8988T (cell line): ENCODE results near the gene RSPH10B2.
"Not testable (repeated sequence)": the region's sequence is repeated elsewhere in the genome, so short reads cannot be mapped to it uniquely, and the experiment has no call there.

ENCODE experiments used
- DNase-seq: peaks from one replicate; pipeline ENCODE4 v3.0.0; 2011

Gene RSPH10B2

DNA sequence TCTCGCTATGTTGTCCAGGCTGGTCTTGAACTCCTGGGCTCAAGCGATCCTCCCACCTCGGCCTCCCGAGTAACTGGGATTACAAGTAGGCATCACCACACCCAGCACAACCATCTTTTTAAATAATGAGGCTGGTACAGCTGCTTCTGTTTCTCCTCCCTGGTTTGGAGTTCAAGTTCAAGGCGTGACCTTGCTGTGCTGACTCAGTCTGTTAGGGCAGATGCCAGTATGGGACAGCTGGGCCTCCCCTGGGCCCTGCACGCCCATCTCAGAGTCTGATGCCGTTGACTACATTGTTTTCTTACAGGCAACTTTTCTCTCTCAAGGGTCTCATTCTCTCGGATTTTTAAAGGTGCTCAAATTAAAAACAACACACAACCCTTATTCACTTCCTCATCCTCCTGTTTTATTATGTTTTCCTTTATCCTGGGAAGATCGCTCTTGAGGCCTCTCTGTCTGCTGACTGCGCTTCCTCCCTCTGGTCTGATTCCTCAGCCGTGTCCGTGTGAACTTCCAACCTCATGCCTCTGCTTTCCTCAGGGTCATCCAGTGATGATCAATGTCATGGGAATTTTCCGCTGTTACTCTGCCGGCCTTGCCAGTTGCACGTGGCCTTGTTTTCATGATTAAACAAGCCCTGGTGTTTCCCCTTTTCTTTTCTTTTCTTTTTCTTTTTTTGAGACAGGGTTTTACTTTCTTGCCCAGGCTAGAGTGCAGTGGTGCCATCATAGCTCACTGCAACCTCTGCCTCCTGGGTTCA, 38.4 kb downstream of the RSPH10B2 start:
- not testable (repeated sequence) for DNase-seq

DNA sequence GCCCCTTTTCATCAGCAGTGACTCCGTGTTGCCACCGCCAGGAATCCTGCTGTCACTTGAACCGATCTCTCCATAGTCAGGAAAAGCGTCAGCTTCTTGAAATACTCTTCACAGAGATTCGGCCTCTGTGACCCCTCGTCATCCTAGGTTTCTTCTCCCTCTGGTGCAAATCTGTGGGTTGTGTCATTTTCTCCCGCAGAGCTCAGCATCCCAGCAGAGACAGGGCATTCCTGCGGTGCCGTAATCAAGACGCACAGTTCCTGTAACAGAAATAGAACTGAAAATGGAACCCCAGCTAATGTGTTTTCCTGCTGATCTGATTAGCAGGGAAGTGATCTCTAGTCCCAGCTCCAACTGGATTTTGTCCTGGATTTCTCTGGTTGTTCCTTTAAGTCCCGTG, 40.4 kb downstream of the RSPH10B2 start:
- not testable (repeated sequence) for DNase-seq

DNA sequence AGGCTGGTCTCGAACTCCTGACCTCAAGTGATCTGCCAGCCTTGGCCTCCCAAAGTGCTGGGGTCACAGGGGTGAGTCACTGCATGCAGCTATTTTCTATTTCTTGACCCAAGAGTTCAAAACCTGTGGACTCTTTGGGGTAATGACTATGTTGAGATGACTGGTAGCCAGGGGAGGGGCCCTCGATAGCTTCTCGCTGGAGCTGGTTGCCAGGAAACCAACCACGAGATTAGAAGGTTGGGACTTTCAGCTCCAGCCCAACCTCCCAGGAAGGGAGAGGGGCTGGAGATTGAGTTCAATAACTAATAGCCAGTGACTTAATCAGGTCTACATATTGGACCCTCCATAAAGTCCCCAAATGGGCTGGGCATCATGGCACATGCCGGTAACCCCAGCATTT, 43.3 kb downstream of the RSPH10B2 start:
- not testable (repeated sequence) for DNase-seq

DNA sequence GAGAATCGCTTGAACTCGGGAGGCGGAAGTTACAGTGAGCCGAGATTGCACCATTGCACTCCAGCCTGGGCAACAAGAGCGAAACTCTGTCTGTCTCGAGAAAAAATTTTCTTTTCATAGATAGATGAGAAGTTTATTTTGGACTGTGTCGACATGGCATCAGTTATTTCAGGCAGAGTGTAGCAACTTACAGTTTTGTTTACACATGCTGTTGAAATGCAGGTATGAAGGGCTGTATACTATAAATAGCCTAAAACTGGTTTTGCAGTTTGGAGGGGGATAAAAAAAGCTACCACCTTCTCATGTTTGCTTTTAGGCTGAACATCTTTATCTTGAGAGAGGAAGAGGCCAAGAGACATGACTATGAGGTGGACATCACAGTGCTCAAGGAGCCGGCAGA, 44.1 kb downstream of the RSPH10B2 start:
- not testable (repeated sequence) for DNase-seq

DNA sequence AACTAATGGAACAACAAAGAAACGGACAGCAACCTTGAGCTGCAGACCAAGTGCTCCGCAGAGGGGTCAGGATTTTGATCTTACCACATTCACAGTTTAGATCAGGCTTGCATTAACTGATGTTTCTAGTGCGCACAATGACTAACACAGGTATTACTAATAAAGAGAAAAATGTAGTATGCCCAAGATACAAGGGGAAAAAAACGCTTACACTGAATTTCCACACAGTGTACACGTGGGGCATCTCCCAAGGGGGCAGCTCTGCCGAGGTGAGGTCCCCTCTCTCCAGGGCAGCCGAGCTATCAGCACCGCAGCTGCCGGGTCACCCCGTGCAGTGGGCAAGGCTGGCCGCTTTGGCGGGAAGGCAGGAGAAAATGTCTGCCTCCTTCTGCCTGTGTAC, 46.0 kb downstream of the RSPH10B2 start:
- DNase-seq = not testable (repeated sequence)

DNA sequence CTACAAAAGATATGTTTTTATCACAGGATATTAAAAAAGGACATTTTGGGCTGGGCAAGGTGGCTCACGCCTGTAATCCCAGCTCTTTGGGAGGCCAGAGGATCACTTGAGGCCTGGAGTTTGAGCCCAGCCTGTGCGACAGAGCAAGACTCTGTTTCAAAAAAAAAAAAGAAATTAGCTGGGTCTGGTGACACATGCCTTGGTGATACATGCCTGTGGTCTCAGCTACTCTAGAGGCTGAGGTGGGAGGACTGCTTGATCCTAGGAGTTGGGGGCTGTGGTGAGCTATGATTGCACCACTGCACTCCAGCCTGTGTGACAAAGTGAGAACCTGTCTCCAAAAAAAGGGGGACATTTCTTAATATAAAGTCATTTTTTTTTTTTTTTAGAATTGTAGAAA, 46.4 kb downstream of the RSPH10B2 start:
- not testable (repeated sequence) for DNase-seq

DNA sequence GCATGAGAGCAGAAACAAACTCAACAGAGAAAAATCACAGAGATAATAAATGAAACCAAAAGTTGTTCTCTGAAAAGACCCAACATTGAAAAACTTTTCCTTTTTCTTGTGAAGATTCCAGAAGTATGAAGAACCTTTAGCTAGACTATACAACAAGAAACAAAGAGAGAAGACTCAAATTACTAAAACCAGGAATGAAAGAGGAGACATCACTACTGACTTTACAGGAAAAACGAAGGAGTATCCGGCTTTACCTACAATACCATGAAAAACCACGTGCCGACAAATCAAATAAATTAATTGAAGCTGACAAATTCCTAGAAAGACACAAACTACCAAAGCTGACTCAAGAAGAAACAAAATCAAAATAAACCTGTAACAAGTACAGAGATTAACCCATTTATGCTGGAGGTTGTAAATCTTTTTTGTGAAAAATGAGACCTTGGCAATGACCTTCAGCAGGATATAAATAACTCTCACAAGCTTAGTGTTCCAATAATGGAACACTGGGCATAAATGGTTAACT, 53.6 kb downstream of the RSPH10B2 start:
- DNase-seq = not testable (repeated sequence)

DNA sequence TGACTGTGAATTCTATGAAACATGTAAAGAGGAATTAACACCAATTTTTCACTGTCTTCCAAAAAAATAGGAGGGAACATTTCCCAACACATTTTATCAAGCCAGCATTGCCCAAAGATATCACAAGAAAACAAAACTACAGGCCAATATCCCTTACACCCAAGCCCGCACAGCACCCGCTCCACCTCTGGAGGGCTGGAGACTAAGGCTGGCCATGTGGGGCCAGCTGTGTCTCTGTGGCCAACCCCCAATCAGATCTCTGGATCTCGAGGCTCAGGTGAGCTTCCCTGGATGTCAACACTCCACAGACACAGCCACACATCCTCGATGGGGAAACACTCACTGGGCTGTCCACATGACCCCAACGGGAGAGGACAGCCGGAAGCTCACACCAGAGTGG, 54.1 kb downstream of the RSPH10B2 start:
- DNase-seq = not testable (repeated sequence)

DNA sequence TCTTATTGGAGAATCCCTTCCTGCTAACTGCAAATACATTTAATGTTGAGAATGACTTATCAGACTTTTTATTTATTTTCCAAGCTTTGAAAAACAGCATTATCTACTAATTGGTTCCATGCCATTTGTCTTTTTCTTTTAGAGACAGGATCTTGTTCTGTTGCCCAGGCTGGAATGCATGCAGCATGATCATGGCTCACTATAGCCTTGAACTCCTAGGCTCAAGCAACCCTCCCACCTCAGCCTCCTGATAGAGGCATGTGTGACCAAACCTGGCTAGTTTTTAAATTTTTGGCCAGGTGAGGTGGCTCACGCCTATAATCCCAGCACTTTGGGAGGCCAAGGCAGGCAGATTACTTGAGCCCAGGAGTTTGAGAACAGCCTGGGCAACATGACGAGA, 59.1 kb downstream of the RSPH10B2 start:
- DNase-seq = not testable (repeated sequence)

DNA sequence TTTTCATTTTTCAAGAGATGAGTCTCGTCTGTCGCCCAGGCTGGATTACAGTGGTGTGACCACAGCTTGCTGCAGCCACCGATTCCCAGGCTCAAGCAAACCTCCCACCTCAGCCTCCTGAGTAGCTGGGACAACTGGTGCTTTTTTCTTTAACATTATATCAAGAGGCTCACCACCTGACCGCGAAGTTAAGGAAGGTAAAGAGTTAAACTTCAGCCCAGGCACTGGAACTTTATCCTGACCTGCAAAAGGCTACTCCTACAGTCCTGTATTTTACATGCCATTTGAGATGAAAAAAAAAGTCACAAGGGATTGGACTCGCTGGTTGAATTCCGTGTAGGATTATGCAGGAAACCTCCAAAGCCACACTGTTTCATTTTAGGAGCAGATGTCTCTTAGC, 61.6 kb downstream of the RSPH10B2 start:
- DNase-seq = not testable (repeated sequence)

DNA sequence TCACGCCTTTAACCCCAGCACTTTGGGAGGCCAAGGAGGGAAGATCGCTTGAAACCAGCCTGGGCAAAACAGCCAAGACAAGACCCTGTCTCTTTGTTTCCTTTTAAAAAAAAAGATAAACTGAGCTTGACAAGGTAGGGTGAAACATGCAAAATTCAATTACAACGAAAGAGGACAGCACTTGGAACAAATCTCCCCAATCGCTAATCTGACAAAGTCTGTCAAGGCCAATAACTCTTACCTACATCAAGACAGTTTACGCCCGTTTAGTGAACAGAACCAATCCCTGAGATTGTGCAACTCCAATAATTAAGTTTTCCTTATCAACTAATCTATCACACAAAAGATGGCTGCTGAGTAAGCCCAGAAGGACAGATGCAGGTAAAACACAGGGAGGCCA, 67.7 kb downstream of the RSPH10B2 start:
- DNase-seq = not testable (repeated sequence)

DNA sequence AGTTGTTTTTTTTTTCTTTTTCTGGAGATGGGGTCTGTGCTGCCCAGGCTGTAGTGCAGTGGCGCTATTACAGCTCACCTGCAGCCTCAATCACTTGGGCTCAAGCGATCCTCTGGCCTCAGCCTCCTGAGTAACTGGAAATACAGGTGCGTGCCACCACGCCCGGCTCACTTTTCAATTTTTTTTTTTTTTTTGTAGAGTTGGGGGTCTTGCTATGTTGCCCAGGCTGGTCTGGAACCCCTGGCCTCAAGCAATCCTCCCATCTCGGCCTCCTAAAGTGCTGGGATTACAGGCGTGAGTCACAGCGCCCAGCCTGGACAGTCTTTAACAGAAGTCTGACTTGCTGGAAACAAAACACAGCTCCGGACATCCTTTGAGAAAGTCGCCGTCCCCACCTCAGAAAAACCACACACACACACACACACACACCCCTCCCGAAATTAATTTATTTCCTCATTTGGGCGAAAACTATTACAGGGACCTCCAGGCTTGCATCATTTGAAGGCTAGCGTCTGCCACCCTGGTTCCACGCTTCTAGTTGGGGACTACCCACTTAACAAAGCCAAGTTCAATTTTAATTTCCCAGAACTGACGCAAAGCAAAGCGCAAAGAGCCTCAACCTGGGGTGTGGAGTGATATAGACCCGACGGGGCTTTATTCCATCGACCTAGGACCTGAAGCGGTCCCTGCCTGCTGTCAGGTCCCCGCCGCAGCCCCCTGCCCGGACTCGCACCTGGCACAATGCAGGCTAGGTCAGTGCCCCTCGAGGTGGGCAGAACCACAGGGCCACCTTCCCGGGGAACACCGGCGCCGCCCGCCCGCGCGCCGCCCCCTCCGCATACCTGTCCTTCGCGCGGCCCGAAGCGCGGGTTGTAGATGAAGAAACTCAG, 71.6 kb downstream of the RSPH10B2 start:
- DNase-seq = not testable (repeated sequence)

DNA sequence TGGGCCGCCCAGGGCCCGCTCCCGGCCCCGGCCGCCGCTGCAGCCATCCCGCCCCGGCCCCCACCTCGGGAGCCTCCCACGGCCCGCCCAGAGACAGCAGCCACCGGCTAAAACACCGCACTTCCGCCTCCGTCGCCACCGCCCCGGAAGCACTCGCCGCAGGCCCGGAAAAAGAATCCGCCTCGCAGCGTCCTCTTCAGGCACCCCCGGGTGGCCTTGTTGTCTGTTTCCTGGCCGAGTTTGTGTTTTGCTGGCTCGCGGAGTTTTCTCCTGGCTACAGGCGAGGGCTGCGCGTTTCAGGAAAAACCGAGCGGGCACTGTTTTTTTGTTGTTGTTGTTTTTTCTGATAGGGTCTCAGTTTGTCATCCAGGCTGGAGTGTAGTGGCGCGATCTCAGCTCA, 72.2 kb downstream of the RSPH10B2 start, which contains the start of gene CCZ1B:
Gene CCZ1B (minus strand): TSS at position 125 of the 400 bp plus-strand sequence. CDS start 78 bp downstream, at position 47.
- not testable (repeated sequence) for DNase-seq

DNA sequence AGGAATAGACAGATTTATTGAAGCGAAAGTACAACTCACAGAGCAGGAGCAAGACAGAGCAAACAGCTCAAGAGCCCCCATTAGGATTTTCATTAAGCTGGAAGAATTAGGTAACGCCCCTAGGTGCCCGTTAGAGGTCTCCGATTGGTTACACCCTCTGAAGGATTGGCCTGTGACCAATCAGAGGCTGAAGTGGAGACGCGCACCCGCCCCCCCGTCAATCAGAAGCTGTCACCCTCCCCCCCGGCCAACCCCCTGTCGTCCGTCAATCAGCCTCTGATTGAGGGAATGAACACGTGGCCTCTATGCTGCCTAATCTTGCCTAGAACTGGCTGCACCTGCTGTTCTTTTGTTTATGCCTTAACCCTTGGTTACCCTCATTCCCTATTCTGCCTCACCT, 73.3 kb downstream of the RSPH10B2 start:
- not testable (repeated sequence) for DNase-seq

DNA sequence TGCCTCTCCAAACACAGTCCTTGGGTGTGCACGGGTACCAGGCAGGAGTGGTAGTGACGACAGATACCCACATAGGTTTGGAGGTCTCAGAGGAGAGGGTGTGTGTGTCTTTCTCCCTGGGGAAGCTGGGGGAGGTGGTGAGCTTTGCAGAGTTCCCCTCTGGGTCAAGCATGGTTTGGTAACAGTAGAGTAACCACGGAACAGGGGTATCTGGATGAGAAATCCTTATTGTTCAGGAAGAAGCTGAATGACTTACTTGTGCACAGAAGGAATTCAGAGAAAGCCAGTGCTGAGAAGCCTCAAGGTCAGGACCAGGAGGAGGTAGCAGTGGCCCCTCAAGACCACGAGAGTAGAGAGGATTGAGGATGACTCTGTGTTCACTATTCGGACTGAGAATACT, 75.7 kb downstream of the RSPH10B2 start:
- DNase-seq = not testable (repeated sequence)

DNA sequence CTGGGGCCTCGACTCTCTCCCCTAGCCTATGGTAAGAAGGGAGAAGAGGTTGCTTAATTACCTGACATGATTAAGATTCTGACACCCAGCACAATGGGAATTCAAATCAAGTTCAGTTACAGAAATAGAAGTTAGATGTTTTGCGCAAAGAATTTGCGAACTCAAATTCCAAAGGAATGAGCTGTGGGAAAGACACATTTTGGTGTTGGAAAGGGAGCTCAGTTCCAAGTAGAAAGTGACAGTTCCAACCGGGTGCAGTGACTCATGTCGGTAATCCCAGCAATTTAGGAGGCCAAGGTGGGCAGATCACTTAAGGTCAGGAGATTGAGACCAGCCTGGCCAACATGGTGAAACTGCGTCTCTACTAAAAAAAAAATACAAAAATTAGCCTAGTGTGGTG, 76.1 kb downstream of the RSPH10B2 start:
- DNase-seq = not testable (repeated sequence)

DNA sequence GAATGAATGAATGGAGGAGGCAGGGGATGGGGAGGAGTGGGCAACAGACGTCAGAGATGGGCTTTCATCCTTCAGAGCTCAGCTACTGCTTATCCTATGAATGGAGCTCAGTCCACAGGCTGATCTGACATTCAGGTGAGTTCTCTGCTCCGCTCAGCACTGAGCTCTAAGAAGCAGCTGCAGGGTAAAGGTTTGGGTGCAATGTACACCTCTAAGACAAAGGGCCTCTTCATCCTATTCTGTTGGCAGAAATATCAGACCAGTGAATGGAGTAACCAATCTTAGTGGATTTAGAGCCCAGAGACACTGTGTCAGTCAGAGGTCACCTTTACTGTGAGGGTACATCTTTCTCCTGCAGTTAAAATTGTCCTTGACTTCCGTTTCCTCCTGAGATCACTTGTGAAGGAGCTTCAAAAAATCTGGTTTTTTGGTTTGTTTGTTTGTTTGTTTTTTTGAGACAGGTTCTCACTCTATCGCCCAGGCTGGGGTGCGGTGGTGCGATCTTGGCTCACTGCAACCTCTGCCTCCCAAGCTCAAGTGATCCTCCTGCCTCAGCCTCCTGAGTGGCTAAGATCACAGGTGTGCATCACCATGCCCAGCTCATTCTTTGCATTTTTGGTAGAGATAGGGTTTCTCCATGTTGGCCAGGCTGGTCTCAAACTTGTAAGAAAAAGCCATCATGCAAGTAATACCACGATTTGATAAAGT, 77.3 kb downstream of the RSPH10B2 start:
- DNase-seq = no peak

DNA sequence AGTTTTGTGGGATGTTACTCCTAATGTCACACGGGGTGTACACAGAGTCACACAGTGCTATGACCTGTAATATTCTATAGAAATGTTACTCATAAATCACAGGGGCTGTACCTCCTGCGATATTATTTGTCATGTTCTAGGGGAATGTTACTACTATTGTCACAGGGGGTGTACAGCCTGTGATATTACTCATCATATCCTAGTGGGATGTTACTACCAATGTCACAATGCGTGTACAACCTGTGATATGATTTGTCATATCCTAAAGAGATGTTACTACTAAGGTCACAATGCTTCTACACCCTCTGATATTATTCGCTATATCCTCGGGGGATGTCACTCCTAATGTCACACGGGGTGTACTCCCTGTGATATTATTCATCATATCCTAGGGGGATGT, 79.7 kb downstream of the RSPH10B2 start:
- DNase-seq = no peak

DNA sequence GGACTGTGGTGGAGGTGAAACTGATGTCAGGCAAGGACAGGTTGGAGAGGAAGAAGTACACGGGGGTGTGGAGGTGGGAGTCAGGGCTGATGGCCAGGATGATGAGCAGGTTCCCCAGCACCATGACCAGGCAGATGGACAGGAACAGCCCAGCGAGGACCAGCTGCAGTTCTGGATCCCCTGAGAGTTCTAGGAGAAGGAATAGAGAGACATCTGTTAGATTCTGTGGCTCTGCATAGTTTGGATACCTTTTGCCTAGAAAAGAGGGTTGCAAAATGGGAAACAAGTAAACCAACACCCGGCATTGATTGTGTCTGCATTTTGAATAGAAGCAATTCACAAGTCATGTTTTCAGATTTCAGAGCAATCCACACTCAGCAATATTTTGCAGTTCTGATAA, 81.6 kb downstream of the RSPH10B2 start:
- not testable (repeated sequence) for DNase-seq

DNA sequence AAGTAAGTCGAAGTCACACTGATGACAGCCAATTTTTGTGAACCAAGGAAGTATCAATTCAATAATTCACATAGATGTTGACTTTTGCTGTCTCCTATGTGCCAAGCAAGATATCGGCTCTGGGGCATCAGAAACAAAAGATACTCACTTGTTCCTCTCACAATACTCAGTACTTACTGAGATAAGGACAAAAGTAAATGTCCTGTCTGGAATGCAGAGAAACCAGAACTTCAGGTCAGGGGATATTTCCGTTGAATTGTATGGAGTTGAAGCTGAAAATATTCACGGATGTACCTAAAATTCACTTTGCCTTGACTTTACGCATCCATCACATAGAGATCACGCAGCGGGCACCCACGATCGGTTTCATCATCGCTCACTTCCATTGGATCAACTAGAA, 83.2 kb downstream of the RSPH10B2 start:
- DNase-seq = not testable (repeated sequence)

DNA sequence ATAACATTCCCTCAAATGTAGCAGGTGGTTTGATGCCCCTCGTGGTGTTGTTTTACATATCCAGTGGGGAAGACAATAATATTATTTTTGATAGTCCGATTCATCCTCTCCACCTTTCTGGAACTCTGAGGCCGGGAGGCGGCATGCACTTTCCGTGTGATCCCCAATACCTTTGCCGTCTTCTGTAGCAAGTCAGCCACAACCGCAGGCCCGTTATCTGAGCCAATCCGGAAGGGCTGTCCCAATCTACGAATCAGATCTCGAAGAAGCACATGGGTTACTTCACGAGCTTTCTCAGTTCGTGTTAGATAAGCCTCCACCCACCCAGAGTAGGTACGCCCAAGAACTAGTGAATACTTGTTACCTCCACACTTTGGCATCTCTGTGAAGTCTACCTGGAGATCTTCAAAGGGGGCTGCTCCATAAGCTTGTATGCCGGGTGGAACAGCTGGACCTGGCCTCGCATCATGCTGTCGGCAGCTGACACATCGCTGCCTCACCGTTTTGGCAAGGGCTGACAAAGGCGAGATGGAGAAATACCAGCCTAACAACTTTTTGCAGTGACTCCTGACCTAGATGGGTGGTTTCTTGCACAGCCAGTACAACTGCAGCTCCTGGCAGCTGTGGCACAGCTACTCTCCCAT, 88.5 kb downstream of the RSPH10B2 start:
- DNase-seq = not testable (repeated sequence)

DNA sequence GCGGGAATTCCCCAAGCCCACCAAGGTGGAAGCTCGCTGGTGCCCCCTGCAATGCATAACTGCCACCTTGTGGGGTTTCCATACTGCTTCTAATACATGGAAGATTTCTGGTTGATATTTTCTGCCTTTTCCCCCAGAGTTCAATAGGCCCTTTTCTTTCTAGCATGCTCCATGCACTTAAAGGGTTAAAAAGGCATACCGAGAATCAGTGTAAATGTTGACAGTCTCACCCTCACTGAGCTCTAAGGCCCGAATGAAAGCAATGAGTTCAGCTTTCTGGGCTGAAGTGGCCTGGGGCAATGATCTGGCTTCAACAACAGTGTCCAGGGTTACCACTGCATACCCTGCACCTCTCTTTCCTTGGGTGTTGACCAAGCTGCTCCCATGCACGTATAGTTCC, 89.2 kb downstream of the RSPH10B2 start:
- DNase-seq = not testable (repeated sequence)
